ENCODE results near the gene SATB2. TPM values are rescaled to one million over a fixed set of nuclear protein-coding genes. Genes with fewer than 3 reads are reported as not detected.
A peak's percentile ranks its signal among the peaks of the same experiment; 100 is the strongest.

The SATB2 gene
- total and polyA plus RNA-seq, 2 donors (not counting 1 experiment from before 2014, with no cell fraction given) = 3.8 to 28.1 TPM

DNA sequence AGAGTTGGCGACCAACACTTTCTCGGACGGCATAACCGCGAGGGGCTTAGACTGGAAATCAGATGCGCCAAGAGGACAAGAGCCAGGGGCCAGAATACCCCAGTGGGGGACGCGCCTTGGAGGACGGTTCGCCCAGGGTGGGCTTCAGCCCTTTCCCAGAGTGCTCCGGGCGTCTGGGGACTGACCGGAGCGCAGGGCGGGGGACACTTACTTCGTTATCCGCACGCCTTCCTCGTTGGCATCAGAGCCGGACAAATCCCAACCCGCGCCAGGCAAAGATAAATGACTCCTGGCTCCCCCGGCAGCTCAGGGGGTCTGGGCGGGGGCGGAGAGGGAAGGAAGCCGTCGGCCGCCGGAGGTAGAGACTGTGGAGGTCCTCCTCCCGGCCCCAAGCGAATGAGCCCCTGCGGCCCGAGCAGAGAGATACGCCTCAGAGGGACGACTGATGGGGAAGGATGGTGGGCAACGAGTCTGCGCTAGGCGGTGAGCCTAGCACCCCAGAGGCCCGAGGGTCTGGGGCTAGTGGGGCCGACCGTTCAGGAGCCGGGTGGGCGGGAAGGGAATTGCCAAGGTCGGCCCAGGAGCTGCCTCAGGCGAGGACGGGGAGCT is 4.7 kb upstream of the SATB2 start:
- DNase-seq (ENCODE audit: low read depth in 2 of 2) = no peak
- Histone ChIP-seq H3K27ac (ENCODE audit: insufficient read depth, low read length) (no peak overlapping the region), H2AFZ (ENCODE audit: low read length) (peak overlapping the region; percentile 64), H3K9me3 (ENCODE audit: control insufficient read depth, insufficient read depth, low read depth, low read length) (no peaks in the 10 kb centered on the region), H3K4me2 (ENCODE audit: extremely low read depth, insufficient read depth, low read length) (peak overlapping the region; percentile 83), H3K4me3 (replicated peaks in 1 of 4; ENCODE audit: control extremely low read depth in 1 of 4, insufficient read depth in 1 of 4, low read depth in 3 of 4, low read length in 4 of 4) (no peak overlapping the region), H3K9ac (ENCODE audit: insufficient read depth, low read length) (no peak overlapping the region), H3K36me3 (ENCODE audit: control insufficient read depth, insufficient read depth, low read length) (no peaks in the 10 kb centered on the region), H3K4me1 (ENCODE audit: control insufficient read depth, extremely low read depth, insufficient read depth, low read length) (peaks cover 2% of the 10 kb centered on the region), H3K27me3 (ENCODE audit: control insufficient read depth, insufficient read depth, low read length) (peaks cover 41% of the 10 kb centered on the region), H3K79me2 (ENCODE audit: control insufficient read depth, insufficient read depth, low read length) (peaks cover 2% of the 10 kb centered on the region), H4K20me1 (ENCODE audit: control insufficient read depth, extremely low read depth, insufficient read depth, low read length) (no peaks in the 10 kb centered on the region)
- TF ChIP-seq, protein P1, sequence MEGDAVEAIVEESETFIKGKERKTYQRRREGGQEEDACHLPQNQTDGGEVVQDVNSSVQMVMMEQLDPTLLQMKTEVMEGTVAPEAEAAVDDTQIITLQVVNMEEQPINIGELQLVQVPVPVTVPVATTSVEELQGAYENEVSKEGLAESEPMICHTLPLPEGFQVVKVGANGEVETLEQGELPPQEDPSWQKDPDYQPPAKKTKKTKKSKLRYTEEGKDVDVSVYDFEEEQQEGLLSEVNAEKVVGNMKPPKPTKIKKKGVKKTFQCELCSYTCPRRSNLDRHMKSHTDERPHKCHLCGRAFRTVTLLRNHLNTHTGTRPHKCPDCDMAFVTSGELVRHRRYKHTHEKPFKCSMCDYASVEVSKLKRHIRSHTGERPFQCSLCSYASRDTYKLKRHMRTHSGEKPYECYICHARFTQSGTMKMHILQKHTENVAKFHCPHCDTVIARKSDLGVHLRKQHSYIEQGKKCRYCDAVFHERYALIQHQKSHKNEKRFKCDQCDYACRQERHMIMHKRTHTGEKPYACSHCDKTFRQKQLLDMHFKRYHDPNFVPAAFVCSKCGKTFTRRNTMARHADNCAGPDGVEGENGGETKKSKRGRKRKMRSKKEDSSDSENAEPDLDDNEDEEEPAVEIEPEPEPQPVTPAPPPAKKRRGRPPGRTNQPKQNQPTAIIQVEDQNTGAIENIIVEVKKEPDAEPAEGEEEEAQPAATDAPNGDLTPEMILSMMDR (conservative IDR thresholded peaks at IDR 0.05 in 1 of 2, IDR thresholded peaks at IDR 0.05 in 1 of 2; ENCODE audit: low read depth in 1 of 2, low read length in 2 of 2) = no peak
- TF ChIP-seq EZH2 (IDR thresholded peaks at IDR 0.05; ENCODE audit: low read length, missing control alignments) = no peak

DNA sequence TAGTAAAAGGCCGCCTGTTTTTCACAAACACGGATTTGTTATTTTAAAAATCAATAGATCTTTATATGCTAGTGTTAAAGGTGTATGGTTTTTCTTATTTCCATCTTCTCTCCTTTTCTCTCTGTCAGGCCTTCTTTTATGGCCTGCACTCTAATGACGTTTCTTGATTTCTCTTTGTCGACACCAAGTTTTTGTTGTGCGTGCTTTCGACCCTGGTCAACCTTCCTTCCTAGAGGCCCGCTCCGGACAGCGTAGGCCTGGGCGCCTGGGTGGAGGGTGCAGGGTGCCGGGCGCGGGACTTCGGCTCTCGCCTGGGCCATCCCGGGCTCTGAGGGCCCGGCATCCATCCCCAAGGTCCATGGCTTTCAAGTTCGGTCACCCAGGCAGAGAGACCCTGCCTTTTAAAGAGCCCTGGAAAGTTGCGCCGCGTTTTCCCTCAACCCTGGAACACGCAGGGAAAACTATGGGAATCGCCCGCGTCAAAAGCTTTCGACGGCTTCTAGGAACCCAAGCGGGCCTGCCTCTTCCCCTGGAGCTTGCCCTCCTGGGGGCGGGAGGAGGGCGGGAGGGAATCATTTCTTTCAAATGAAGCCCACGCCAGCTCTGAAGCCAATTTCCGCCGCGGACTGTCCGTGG is 4.1 kb upstream of the SATB2 start:
- Histone ChIP-seq H3K79me2 (ENCODE audit: control insufficient read depth, insufficient read depth, low read length) (peaks cover 8% of the 10 kb centered on the region), H3K27ac (ENCODE audit: insufficient read depth, low read length) (no peak overlapping the region), H3K4me1 (ENCODE audit: control insufficient read depth, extremely low read depth, insufficient read depth, low read length) (peaks cover 2% of the 10 kb centered on the region), H4K20me1 (ENCODE audit: control insufficient read depth, extremely low read depth, insufficient read depth, low read length) (no peaks in the 10 kb centered on the region), H3K36me3 (ENCODE audit: control insufficient read depth, insufficient read depth, low read length) (no peaks in the 10 kb centered on the region), H3K9ac (ENCODE audit: insufficient read depth, low read length) (no peak overlapping the region), H3K9me3 (ENCODE audit: control insufficient read depth, insufficient read depth, low read depth, low read length) (no peaks in the 10 kb centered on the region), H3K27me3 (ENCODE audit: control insufficient read depth, insufficient read depth, low read length) (peaks cover 36% of the 10 kb centered on the region), H3K4me3 (replicated peaks in 1 of 4; ENCODE audit: control extremely low read depth in 1 of 4, insufficient read depth in 1 of 4, low read depth in 3 of 4, low read length in 4 of 4) (peak overlapping the region in 2 of 4 experiments; percentile 84 to 90), H3K4me2 (ENCODE audit: extremely low read depth, insufficient read depth, low read length) (peak overlapping the region; percentile 11), H2AFZ (ENCODE audit: low read length) (peak overlapping the region; percentile 30)
- DNase-seq (ENCODE audit: low read depth in 2 of 2) = peak in 1 of 2 donors; percentile 24
- TF ChIP-seq EZH2 (IDR thresholded peaks at IDR 0.05; ENCODE audit: low read length, missing control alignments) = no peak
- TF ChIP-seq, protein P1 (conservative IDR thresholded peaks at IDR 0.05 in 1 of 2, IDR thresholded peaks at IDR 0.05 in 1 of 2; ENCODE audit: low read depth in 1 of 2, low read length in 2 of 2) = no peak

DNA sequence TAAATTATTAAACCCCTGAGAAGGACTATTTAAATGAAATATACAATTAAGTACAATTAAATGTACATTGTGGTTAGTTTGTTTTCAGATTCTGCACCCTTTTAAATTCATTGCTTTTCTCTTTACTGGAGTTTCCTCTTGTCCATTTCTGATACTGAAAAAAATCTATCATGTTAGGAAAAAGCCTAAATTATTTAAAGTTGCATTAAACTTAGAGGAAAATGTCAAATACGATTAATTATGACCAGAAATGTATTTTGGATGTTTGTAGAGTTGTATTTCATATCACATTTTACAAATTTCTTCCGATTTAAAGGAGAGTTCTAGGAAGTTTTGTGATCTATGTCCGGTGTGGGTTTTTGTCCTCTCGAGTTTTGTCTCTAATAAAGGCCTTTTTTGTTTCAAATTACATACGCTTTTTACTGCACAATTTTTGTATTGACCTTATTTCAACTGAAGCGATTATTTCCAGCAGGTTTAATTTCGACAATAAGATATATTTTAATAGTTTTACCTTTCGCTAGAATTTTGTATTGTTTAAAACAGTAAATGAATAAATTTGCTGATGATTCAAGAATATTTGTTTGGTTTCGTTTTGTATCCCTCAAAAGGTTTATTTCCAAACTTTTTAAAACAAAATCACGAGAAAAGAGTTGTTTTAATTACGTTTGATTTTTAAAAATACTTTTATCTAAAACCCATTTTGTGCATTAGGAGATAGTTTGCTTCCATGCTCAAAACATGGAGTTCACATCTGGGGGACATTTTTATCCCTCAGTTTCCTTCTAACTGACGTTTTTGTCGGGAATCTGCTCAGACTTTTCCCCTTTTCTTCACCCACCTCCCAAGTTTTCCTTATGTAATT is 3.3 kb upstream of the SATB2 start:
- peak overlapping the region; percentile 3 to 90 (median 86) for H3K4me3 ChIP-seq (replicated peaks in 1 of 4; ENCODE audit: control extremely low read depth in 1 of 4, insufficient read depth in 1 of 4, low read depth in 3 of 4, low read length in 4 of 4)
- H3K27me3 ChIP-seq (ENCODE audit: control insufficient read depth, insufficient read depth, low read length) = peaks cover 29% of the 10 kb centered on the region
- H3K36me3 ChIP-seq (ENCODE audit: control insufficient read depth, insufficient read depth, low read length) = no peaks in the 10 kb centered on the region
- H3K9ac ChIP-seq (ENCODE audit: insufficient read depth, low read length) = no peak overlapping the region
- DNase-seq (ENCODE audit: low read depth in 2 of 2) = peak in 1 of 2 donors; percentile 50
- peaks cover 12% of the 10 kb centered on the region for H3K79me2 ChIP-seq (ENCODE audit: control insufficient read depth, insufficient read depth, low read length)
- no peaks in the 10 kb centered on the region for H4K20me1 ChIP-seq (ENCODE audit: control insufficient read depth, extremely low read depth, insufficient read depth, low read length)
- H3K27ac ChIP-seq (ENCODE audit: insufficient read depth, low read length) = no peak overlapping the region
- TF ChIP-seq, protein P1 (conservative IDR thresholded peaks at IDR 0.05 in 1 of 2, IDR thresholded peaks at IDR 0.05 in 1 of 2; ENCODE audit: low read depth in 1 of 2, low read length in 2 of 2) = no peak
- no peak for TF ChIP-seq EZH2 (IDR thresholded peaks at IDR 0.05; ENCODE audit: low read length, missing control alignments)
- no peaks in the 10 kb centered on the region for H3K9me3 ChIP-seq (ENCODE audit: control insufficient read depth, insufficient read depth, low read depth, low read length)
- H3K4me2 ChIP-seq (ENCODE audit: extremely low read depth, insufficient read depth, low read length) = peak overlapping the region; percentile 88
- peaks cover 2% of the 10 kb centered on the region for H3K4me1 ChIP-seq (ENCODE audit: control insufficient read depth, extremely low read depth, insufficient read depth, low read length)
- H2AFZ ChIP-seq (ENCODE audit: low read length) = no peak overlapping the region

All from fibroblast of lung (primary cell).